Mucosa of stomach (tissue), 1 donor: ENCODE measurements around the gene LRIT3.

Source experiments
- H3K27me3 ChIP-seq: one replicate; pipeline ENCODE4 v1.7.0; 2013; ENCODE audit warnings: mild to moderate bottlenecking, low read length; ENCODE audit not compliant: control insufficient read depth, insufficient read depth
- H3K36me3 ChIP-seq: one replicate; pipeline ENCODE4 v1.7.0; 2013; ENCODE audit warnings: low read length; ENCODE audit not compliant: control insufficient read depth, insufficient read depth
- H3K4me1 ChIP-seq: one replicate; pipeline ENCODE4 v1.7.0; 2013; ENCODE audit warnings: mild to moderate bottlenecking, low read length; ENCODE audit not compliant: control insufficient read depth, insufficient read depth
- H3K4me3 ChIP-seq: one replicate; pipeline ENCODE4 v1.7.0; 2013; ENCODE audit warnings: low read length
- H3K9ac ChIP-seq: one replicate; pipeline ENCODE4 v1.7.0; 2013; ENCODE audit warnings: mild to moderate bottlenecking, low read length, moderate library complexity
- H3K9me3 ChIP-seq: one replicate; pipeline ENCODE4 v1.7.0; 2013; ENCODE audit warnings: mild to moderate bottlenecking, low read length, moderate library complexity; ENCODE audit not compliant: control insufficient read depth
- donor health status: Pancreatic carcinoma.

The LRIT3 gene

GRCh38 chr4:109879081-109879480, 31.2 kb downstream of the LRIT3 start:
- Histone ChIP-seq H3K4me3 (no peak overlapping the region), H3K27me3 (no peaks in the 10 kb centered on the region), H3K36me3 (no peaks in the 10 kb centered on the region)

GRCh38 chr4:109879636-109880314, 31.9 kb downstream of the LRIT3 start:
- Histone ChIP-seq H3K27me3 (no peaks in the 10 kb centered on the region), H3K4me1 (no peaks in the 10 kb centered on the region), H3K4me3 (no peak overlapping the region), H3K36me3 (no peaks in the 10 kb centered on the region), H3K9me3 (no peaks in the 10 kb centered on the region), H3K9ac (no peak overlapping the region)

More at GRCh38 chr4:109879081-109879480, 31.2 kb downstream of the LRIT3 start:
- H3K9me3 ChIP-seq: no peaks in the 10 kb centered on the region
- no peak overlapping the region for H3K9ac ChIP-seq
- H3K4me1 ChIP-seq: no peaks in the 10 kb centered on the region

GRCh38 chr4:109886303-109886702, 38.4 kb downstream of the LRIT3 start:
- H3K4me1 ChIP-seq: no peaks in the 10 kb centered on the region
- H3K9me3 ChIP-seq: no peaks in the 10 kb centered on the region
- no peaks in the 10 kb centered on the region for H3K27me3 ChIP-seq
- no peak overlapping the region for H3K9ac ChIP-seq
- H3K4me3 ChIP-seq: no peak overlapping the region
- no peaks in the 10 kb centered on the region for H3K36me3 ChIP-seq

GRCh38 chr4:109887071-109887470, 39.2 kb downstream of the LRIT3 start:
- H3K4me1 ChIP-seq: no peaks in the 10 kb centered on the region
- H3K9me3 ChIP-seq: no peaks in the 10 kb centered on the region
- no peak overlapping the region for H3K4me3 ChIP-seq
- H3K27me3 ChIP-seq: no peaks in the 10 kb centered on the region
- H3K36me3 ChIP-seq: no peaks in the 10 kb centered on the region
- H3K9ac ChIP-seq: no peak overlapping the region

GRCh38 chr4:109890076-109890475, 42.2 kb downstream of the LRIT3 start:
- Histone ChIP-seq H3K9me3 (no peaks in the 10 kb centered on the region), H3K36me3 (no peaks in the 10 kb centered on the region), H3K4me1 (no peaks in the 10 kb centered on the region), H3K9ac (no peak overlapping the region), H3K4me3 (no peak overlapping the region), H3K27me3 (no peaks in the 10 kb centered on the region)

GRCh38 chr4:109902559-109903251, 54.8 kb downstream of the LRIT3 start:
- no peak overlapping the region for H3K4me3 ChIP-seq
- no peaks in the 10 kb centered on the region for H3K4me1 ChIP-seq
- H3K27me3 ChIP-seq: no peaks in the 10 kb centered on the region
- no peaks in the 10 kb centered on the region for H3K9me3 ChIP-seq
- no peak overlapping the region for H3K9ac ChIP-seq
- no peaks in the 10 kb centered on the region for H3K36me3 ChIP-seq

- no peak overlapping the region for H3K4me3 ChIP-seq
- H3K36me3 ChIP-seq: no peaks in the 10 kb centered on the region
- H3K4me1 ChIP-seq: no peaks in the 10 kb centered on the region
- no peak overlapping the region for H3K9ac ChIP-seq
- no peaks in the 10 kb centered on the region for H3K9me3 ChIP-seq
- H3K27me3 ChIP-seq: no peaks in the 10 kb centered on the region
Observed at GRCh38 chr4:109908731-109909130, 60.8 kb downstream of the LRIT3 start.

- Histone ChIP-seq H3K9ac (no peak overlapping the region), H3K27me3 (peaks cover 5% of the 10 kb centered on the region), H3K36me3 (no peaks in the 10 kb centered on the region), H3K4me3 (no peak overlapping the region), H3K9me3 (no peaks in the 10 kb centered on the region), H3K4me1 (no peaks in the 10 kb centered on the region)
Observed at GRCh38 chr4:109910256-109910655, 62.3 kb downstream of the LRIT3 start.

GRCh38 chr4:109912706-109913595, 65.0 kb downstream of the LRIT3 start, which contains the start of gene EGF:
TSS of gene EGF (plus strand) at chr4:109912883. CDS start at chr4:109913336, 453 bp downstream.
- Histone ChIP-seq H3K36me3 (no peaks in the 10 kb centered on the region), H3K9me3 (no peaks in the 10 kb centered on the region), H3K27me3 (peaks cover 5% of the 10 kb centered on the region), H3K4me1 (no peaks in the 10 kb centered on the region), H3K9ac (no peak within 1 kb of the TSS), H3K4me3 (no peak within 1 kb of the TSS)

- H3K4me3 ChIP-seq: no peak overlapping the region
- H3K9ac ChIP-seq: no peak overlapping the region
Observed at GRCh38 chr4:109913596-109914241, 65.8 kb downstream of the LRIT3 start.

GRCh38 chr4:109914322-109914721, 66.4 kb downstream of the LRIT3 start:
- Histone ChIP-seq H3K27me3 (peaks cover 5% of the 10 kb centered on the region), H3K9me3 (no peaks in the 10 kb centered on the region), H3K4me1 (no peaks in the 10 kb centered on the region), H3K4me3 (no peak overlapping the region), H3K36me3 (no peaks in the 10 kb centered on the region), H3K9ac (no peak overlapping the region)

More at GRCh38 chr4:109913596-109914241, 65.8 kb downstream of the LRIT3 start:
- Histone ChIP-seq H3K36me3 (no peaks in the 10 kb centered on the region), H3K9me3 (no peaks in the 10 kb centered on the region), H3K27me3 (peaks cover 5% of the 10 kb centered on the region), H3K4me1 (no peaks in the 10 kb centered on the region)
